OCI-LY7 (cell line): ENCODE measurements around the gene RNF26.
A peak's percentile ranks its signal among the peaks of the same experiment; 100 is the strongest.

ENCODE experiments used
- CTCF ChIP-seq: fragments of 200-600 bp; sonication (generic); conservative IDR thresholded peaks from 2 replicates; pipeline ENCODE4 v1.5.1; 2014; ENCODE audit warnings: mild to moderate bottlenecking, antibody characterized with exemption, low read length, moderate library complexity, mixed read lengths
- EZH2phosphoT487 ChIP-seq: fragments of 200-600 bp; sonication (generic); IDR thresholded peaks from 2 replicates; pipeline ENCODE4 v1.6.1; 2018; ENCODE audit warnings: low read depth, borderline replicate concordance, mild to moderate bottlenecking, mixed run types, antibody characterized with exemption, low read length, moderate library complexity, mixed read lengths

- TF ChIP-seq CTCF (peak; percentile 80), EZH2phosphoT487 (no peak)
These were observed 5.4 kb downstream of the RNF26 start for GRCh38 chr11:119339589-119340334.
